Sigmoid colon (tissue), 7 donors: ENCODE data around the gene SLC25A4. TPM values are rescaled to one million over a fixed set of nuclear protein-coding genes. Genes with fewer than 3 reads are reported as not detected.

Experiments
- DNase-seq: peaks from one replicate; pipeline ENCODE4 v3.0.0-alpha.2; 2019
- H3K27ac ChIP-seq, 4 donors: fragments of 200-600 bp; sonication (generic); one replicate each; pipeline ENCODE4 v1.5.1; 2016 to 2019; ENCODE audit warnings: mild to moderate bottlenecking in 1 of 4
- H3K27me3 ChIP-seq, 3 donors: fragments of 200-600 bp; sonication (generic); one replicate each; pipeline ENCODE4 v1.5.1; 2019; ENCODE audit warnings: mild to moderate bottlenecking in 1 of 3
- H3K36me3 ChIP-seq, 4 donors: fragments of 200-600 bp; sonication (generic); one replicate each; pipeline ENCODE4 v1.5.1; 2016 to 2019
- H3K4me1 ChIP-seq, 4 donors: fragments of 200-600 bp; sonication (generic); one replicate each; pipeline ENCODE4 v1.5.1; 2017 to 2019
- H3K4me3 ChIP-seq, 4 donors: fragments of 200-600 bp; sonication (generic); one replicate each; pipeline ENCODE4 v1.5.1; 2017 to 2019; ENCODE audit warnings: mild to moderate bottlenecking in 2 of 4, moderate library complexity in 1 of 4
- H3K9me3 ChIP-seq, 4 donors: fragments of 200-600 bp in 3 of 4; sonication (generic) in 3 of 4; one replicate each; pipeline versions ENCODE4 v1.5.1 to v1.6.1; 2013 to 2019
- EP300 ChIP-seq, 4 donors: sonication (generic); formaldehyde crosslinking; IDR thresholded peaks; one replicate each; pipeline ENCODE4 v1.6.1; 2017; ENCODE audit warnings: antibody characterized with exemption in 4 of 4
- POLR2A ChIP-seq, 2 donors: fragments of 450-650 bp; IDR thresholded peaks; one replicate each; pipeline ENCODE4 v1.6.1; 2016; ENCODE audit warnings: antibody characterized with exemption in 2 of 2, mild to moderate bottlenecking in 2 of 2, moderate library complexity in 2 of 2
- POLR2AphosphoS5 ChIP-seq, 4 donors: sonication (generic); formaldehyde crosslinking; IDR thresholded peaks; one replicate each; pipeline ENCODE4 v1.6.1; 2017; ENCODE audit warnings: antibody characterized with exemption in 4 of 4
- WGBS, 2 donors: extraction: QIAGEN DNeasy Blood & Tissue Kit; methylation state at CpG; one replicate each; pipeline ENCODE4 v1.1.7; 2013; 5-methylcytosine and 5-hydroxymethylcytosine counted together
- intact Hi-C: fragments of 100-400 bp; cut with DNase I; formaldehyde crosslinking; loops from one replicate; pipeline ENCODE4 v1.15.1; 2023
- polyA plus RNA-seq, 3 donors: library from polyadenylated mRNA; stranded (reverse); fragments of 200-250 nt; gene quantifications; one replicate each; pipeline ENCODE4 v1.2.3, GENCODE V29; 2013
- total RNA-seq, 4 donors: library from RNA; depleted of rRNA; stranded (reverse); fragments of >200 nt; gene quantifications; one replicate each; pipeline ENCODE4 v1.1.0, GENCODE V29; 2016
- TF ChIP-seq, protein P1 (sequence below), 4 experiments: fragments of 450-650 bp in 3 of 4; fragments of 200-600 bp in 1 of 4; IDR thresholded peaks; one replicate each; pipeline ENCODE4 v1.5.1; 2016 to 2019; ENCODE audit warnings: antibody characterized with exemption in 4 of 4, mild to moderate bottlenecking in 3 of 4, moderate library complexity in 2 of 4
- donor health status: healthy with polysubstance abuse.
- donor health status: Bipolar disorder and iron deficiency.
- donor health status: healthy.

Gene SLC25A4
- total and polyA plus RNA-seq, 7 donors, result 22.9 to 127 (median 89.1) TPM

DNA sequence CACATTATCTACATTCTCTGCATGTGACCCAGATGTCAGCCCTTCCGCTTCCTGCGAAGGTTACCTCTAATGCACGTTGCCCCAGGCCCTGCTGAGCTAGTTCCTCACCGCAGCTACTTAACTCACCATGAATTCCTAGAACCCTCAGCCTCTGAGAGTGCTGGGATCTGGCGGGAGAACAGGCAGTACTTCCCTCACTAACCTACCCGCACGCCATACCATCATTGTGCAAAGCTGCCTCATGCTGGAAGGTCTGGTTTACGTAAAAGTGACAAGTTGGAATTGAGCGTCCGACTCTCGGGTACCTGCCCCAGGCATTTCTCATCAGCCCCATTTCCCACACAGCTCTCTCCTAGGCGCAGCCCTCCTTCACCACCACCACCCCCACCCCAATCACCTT lies 6.3 kb downstream of the SLC25A4 start:
- peak; percentile 70 for DNase-seq
- H3K27ac ChIP-seq, result peak overlapping the region in 3 of 4 donors; percentile 45 to 57 (median 56)
- H3K9me3 ChIP-seq, result no peaks in the 10 kb centered on the region
- intact Hi-C loops, result loop anchor here (5.0 to 10.0 kb wide), 5 partner anchors 33 to 1645 kb away; partner anchors contain the start of genes ANKRD37, ING2 and LRP2BP
- 93 to 96% methylated on average over 12 of the region's 12 CpGs for WGBS, 2 donors
- H3K4me3 ChIP-seq, result no peak overlapping the region
- peaks cover 0 to 36% (median 31%) of the 10 kb centered on the region in 4 donors for H3K4me1 ChIP-seq
- H3K36me3 ChIP-seq, result peaks cover 0 to 32% (median 4%) of the 10 kb centered on the region in 4 donors
- H3K27me3 ChIP-seq, result no peaks in the 10 kb centered on the region
- TF ChIP-seq EP300 (IDR thresholded peaks at IDR 0.05), result peak in 2 of 4 donors; percentile 8 to 24
- TF ChIP-seq POLR2AphosphoS5 (IDR thresholded peaks at IDR 0.05), result peak in 3 of 4 donors; percentile 51 to 66 (median 54)
- TF ChIP-seq, protein P1, sequence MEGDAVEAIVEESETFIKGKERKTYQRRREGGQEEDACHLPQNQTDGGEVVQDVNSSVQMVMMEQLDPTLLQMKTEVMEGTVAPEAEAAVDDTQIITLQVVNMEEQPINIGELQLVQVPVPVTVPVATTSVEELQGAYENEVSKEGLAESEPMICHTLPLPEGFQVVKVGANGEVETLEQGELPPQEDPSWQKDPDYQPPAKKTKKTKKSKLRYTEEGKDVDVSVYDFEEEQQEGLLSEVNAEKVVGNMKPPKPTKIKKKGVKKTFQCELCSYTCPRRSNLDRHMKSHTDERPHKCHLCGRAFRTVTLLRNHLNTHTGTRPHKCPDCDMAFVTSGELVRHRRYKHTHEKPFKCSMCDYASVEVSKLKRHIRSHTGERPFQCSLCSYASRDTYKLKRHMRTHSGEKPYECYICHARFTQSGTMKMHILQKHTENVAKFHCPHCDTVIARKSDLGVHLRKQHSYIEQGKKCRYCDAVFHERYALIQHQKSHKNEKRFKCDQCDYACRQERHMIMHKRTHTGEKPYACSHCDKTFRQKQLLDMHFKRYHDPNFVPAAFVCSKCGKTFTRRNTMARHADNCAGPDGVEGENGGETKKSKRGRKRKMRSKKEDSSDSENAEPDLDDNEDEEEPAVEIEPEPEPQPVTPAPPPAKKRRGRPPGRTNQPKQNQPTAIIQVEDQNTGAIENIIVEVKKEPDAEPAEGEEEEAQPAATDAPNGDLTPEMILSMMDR (IDR thresholded peaks at IDR 0.05), result no peak

DNA sequence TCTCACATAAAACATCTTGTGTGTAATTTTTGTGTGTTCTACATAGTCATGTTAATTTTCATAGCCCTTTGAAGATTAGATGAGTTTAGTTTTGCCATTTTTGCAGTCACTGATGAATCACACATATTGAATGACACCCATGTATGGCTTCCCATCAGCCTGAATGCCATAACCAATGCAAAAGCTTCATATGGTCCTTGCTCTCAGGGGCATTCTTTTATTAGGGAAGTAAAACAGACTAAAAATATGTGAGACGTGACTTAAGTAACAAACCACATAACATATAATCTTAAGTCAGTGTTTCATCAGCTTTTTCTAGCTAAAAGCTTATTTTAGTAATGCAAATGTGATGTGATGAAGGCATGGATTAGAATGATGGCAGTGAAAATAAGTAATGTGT lies 8.2 kb downstream of the SLC25A4 start:
- TF ChIP-seq EP300 (IDR thresholded peaks at IDR 0.05) (no peak), POLR2A (IDR thresholded peaks at IDR 0.05) (no peak), POLR2AphosphoS5 (IDR thresholded peaks at IDR 0.05) (no peak)
- TF ChIP-seq, protein P1 (IDR thresholded peaks at IDR 0.05), result no peak
- peaks cover 0 to 25% (median 3%) of the 10 kb centered on the region in 4 donors for H3K36me3 ChIP-seq

DNA sequence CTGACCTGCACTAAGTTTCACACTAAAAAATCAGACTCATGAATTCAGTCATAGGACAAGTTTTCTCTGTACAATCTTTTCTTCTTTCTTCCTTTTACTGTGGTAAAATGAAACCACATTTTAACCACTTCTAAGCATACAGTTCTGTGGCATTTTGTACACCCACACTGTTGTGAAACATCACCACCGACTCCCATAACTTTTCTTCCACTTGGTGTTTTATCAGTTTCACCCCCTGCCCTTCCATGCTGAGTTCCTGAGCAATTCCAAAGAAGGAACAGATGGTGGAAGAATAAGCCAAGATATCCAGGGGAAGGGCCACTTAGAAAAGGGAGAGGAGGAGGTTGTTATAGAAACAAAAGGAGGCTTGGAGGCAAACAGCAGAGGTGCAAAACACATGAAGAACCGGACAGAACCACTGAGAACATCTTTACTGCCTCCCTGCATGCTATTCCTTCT lies 22.6 kb downstream of the SLC25A4 start:
- H3K4me1 ChIP-seq, result no peaks in the 10 kb centered on the region
- intact Hi-C loops, result no loop called here
- no peaks in the 10 kb centered on the region for H3K27me3 ChIP-seq
- no peak overlapping the region for H3K27ac ChIP-seq
- no peak for DNase-seq
- no peaks in the 10 kb centered on the region for H3K9me3 ChIP-seq
- peaks cover 3 to 27% (median 10%) of the 10 kb centered on the region in 4 donors for H3K36me3 ChIP-seq
- 48 to 76% methylated on average over 2 of the region's 2 CpGs for WGBS, 2 donors
- H3K4me3 ChIP-seq, result no peak overlapping the region
- no peak for TF ChIP-seq POLR2AphosphoS5 (IDR thresholded peaks at IDR 0.05)
- TF ChIP-seq, protein P1 (IDR thresholded peaks at IDR 0.05), result no peak
- TF ChIP-seq EP300 (IDR thresholded peaks at IDR 0.05), result no peak
- TF ChIP-seq POLR2A (IDR thresholded peaks at IDR 0.05), result no peak

More for the DNA sequence above, 8.2 kb downstream of the SLC25A4 start:
- Histone ChIP-seq H3K27me3 (no peaks in the 10 kb centered on the region), H3K27ac (no peak overlapping the region), H3K4me1 (peaks cover 0 to 17% (median 12%) of the 10 kb centered on the region in 4 donors), H3K4me3 (no peak overlapping the region), H3K9me3 (no peaks in the 10 kb centered on the region)
- 80 to 97% methylated on average over 1 of the region's 1 CpG for WGBS, 2 donors
- intact Hi-C loops, result no loop called here
- no peak for DNase-seq

DNA sequence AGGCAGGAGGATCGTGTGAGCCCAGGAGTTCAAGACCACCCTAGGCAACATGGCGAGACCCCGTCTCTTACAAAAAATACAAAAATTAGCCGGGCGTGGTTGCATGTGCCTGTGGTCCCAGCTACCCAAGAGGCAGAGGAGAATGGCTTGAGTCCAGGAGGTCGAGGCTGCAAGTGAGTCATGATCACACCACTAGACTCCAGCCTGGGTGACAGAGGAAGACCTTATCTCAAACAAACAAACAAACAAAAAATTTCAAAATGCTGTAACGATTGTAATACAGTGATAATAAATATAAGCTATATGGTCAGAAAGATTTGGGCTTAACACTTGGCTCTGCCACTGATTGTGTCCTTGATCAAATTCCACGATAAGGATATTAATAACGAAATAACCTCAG lies 24.2 kb downstream of the SLC25A4 start:
- Histone ChIP-seq H3K4me3 (no peak overlapping the region), H3K4me1 (peaks cover 0 to 2% (median 1%) of the 10 kb centered on the region in 4 donors), H3K36me3 (peaks cover 3 to 14% (median 4%) of the 10 kb centered on the region in 4 donors), H3K27ac (no peak overlapping the region), H3K27me3 (no peaks in the 10 kb centered on the region), H3K9me3 (no peaks in the 10 kb centered on the region)
- TF ChIP-seq EP300 (IDR thresholded peaks at IDR 0.05) (no peak), POLR2AphosphoS5 (IDR thresholded peaks at IDR 0.05) (no peak), POLR2A (IDR thresholded peaks at IDR 0.05) (no peak)
- TF ChIP-seq, protein P1 (IDR thresholded peaks at IDR 0.05), result no peak
- intact Hi-C loops, result no loop called here
- DNase-seq, result no peak
- WGBS, 2 donors, result 89 to 95% methylated on average over 9 of the region's 9 CpGs
